Neural cell (in vitro differentiated cells): ENCODE results near the gene MAP1LC3A.

ENCODE experiments used
- EP300 ChIP-seq: fragments of 450-650 bp; conservative IDR thresholded peaks from 2 replicates; pipeline ENCODE4 v1.6.1; 2014; ENCODE audit warnings: antibody characterized with exemption, mild to moderate bottlenecking, moderate library complexity; ENCODE audit not compliant: poor library complexity, severe bottlenecking
- EZH2 ChIP-seq: fragments of 200-600, 300-800 bp; shearing (Covaris generic), sonication (generic); IDR thresholded peaks from 2 replicates; pipeline ENCODE4 v1.6.1; 2014; ENCODE audit warnings: antibody characterized with exemption, low read length, borderline replicate concordance, mild to moderate bottlenecking; ENCODE audit not compliant: insufficient read depth, poor library complexity, severe bottlenecking
- POLR2AphosphoS5 ChIP-seq: IDR thresholded peaks from 2 replicates; pipeline ENCODE4 v1.6.1; 2012
- RAD21 ChIP-seq: fragments of 450-650 bp; conservative IDR thresholded peaks from 2 replicates; pipeline ENCODE4 v1.6.1; 2014; ENCODE audit warnings: antibody characterized with exemption, mild to moderate bottlenecking, moderate library complexity
- SMC3 ChIP-seq: fragments of 450-650 bp; conservative IDR thresholded peaks from 2 replicates; pipeline ENCODE4 v1.6.1; 2014; ENCODE audit warnings: antibody characterized with exemption, mild to moderate bottlenecking, moderate library complexity; ENCODE audit not compliant: poor library complexity
- TAF1 ChIP-seq: IDR thresholded peaks from 2 replicates; pipeline ENCODE4 v1.6.1; 2012; ENCODE audit warnings: low read depth
- TF ChIP-seq, protein P1 (sequence below): fragments of 450-650 bp; IDR thresholded peaks from 2 replicates; pipeline ENCODE4 v1.5.1; 2014; ENCODE audit warnings: antibody characterized with exemption, mild to moderate bottlenecking, moderate library complexity; ENCODE audit not compliant: poor library complexity, severe bottlenecking

DNA sequence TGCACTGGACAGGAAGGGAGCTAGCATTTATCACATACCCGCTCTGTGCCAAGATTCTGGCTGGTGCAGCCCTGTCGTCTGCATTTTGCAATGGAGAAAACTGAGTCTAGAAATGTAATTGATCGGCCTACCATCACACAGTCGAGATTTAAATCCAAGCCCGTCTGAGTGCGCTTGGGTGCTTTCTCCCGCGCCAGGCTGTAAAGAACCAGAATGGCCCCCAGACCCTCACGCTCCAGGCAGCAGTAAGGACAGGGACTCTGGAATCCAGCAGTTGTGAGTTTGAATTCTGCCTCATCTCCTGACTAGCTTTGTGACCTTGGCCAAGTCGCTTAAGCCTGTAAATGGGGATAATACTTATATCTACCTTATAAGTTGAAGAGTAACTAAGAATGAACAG, 31.5 kb upstream of the MAP1LC3A start:
- TF ChIP-seq RAD21: no peak
- TF ChIP-seq TAF1: no peak
- TF ChIP-seq, protein P1, sequence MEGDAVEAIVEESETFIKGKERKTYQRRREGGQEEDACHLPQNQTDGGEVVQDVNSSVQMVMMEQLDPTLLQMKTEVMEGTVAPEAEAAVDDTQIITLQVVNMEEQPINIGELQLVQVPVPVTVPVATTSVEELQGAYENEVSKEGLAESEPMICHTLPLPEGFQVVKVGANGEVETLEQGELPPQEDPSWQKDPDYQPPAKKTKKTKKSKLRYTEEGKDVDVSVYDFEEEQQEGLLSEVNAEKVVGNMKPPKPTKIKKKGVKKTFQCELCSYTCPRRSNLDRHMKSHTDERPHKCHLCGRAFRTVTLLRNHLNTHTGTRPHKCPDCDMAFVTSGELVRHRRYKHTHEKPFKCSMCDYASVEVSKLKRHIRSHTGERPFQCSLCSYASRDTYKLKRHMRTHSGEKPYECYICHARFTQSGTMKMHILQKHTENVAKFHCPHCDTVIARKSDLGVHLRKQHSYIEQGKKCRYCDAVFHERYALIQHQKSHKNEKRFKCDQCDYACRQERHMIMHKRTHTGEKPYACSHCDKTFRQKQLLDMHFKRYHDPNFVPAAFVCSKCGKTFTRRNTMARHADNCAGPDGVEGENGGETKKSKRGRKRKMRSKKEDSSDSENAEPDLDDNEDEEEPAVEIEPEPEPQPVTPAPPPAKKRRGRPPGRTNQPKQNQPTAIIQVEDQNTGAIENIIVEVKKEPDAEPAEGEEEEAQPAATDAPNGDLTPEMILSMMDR: no peak
- no peak for TF ChIP-seq EP300
- TF ChIP-seq POLR2AphosphoS5: no peak
- TF ChIP-seq EZH2: no peak
- TF ChIP-seq SMC3: no peak
